WTC11 (cell line): Measurements from ENCODE around the gene AKR1E2.

Experiments
- ESRRA ChIP-seq: sonication (generic); formaldehyde crosslinking; IDR thresholded peaks from 2 replicates; pipeline ENCODE4 v1.8.1; 2022; ENCODE audit warnings: mild to moderate bottlenecking, missing genetic modification reagents, borderline replicate concordance
- KAT7 ChIP-seq: sonication (generic); formaldehyde crosslinking; IDR thresholded peaks from 2 replicates; pipeline ENCODE4 v1.8.1; 2023; ENCODE audit warnings: missing genetic modification reagents, mild to moderate bottlenecking, borderline replicate concordance
- NFE2L1 ChIP-seq: sonication (generic); formaldehyde crosslinking; IDR thresholded peaks from 2 replicates; pipeline ENCODE4 v1.8.1; 2023; ENCODE audit warnings: missing genetic modification reagents
- NR3C1 ChIP-seq: sonication (generic); formaldehyde crosslinking; conservative IDR thresholded peaks from 2 replicates; pipeline ENCODE4 v1.8.1; 2023; ENCODE audit warnings: low read depth, mild to moderate bottlenecking, missing genetic modification reagents
- TF ChIP-seq, protein P1 (sequence below): fragments of 200-600 bp; IDR thresholded peaks from 2 replicates; pipeline ENCODE4 v1.8.0; 2022; ENCODE audit warnings: antibody characterized with exemption
- TF ChIP-seq, protein P2 (sequence below): sonication (generic); formaldehyde crosslinking; IDR thresholded peaks from 2 replicates; pipeline ENCODE4 v1.8.1; 2023; ENCODE audit warnings: mild to moderate bottlenecking, missing genetic modification reagents
- TF ChIP-seq, protein P3 (sequence below): sonication (generic); formaldehyde crosslinking; IDR thresholded peaks from 2 replicates; pipeline ENCODE4 v1.8.1; 2023; ENCODE audit warnings: mild to moderate bottlenecking, missing genetic modification reagents, borderline replicate concordance
- TF ChIP-seq, protein P4 (sequence below): fragments of 250-450 bp; sonication (Bioruptor Pico); IDR thresholded peaks from 2 replicates; pipeline ENCODE4 v1.9.0; 2021; ENCODE audit warnings: mild to moderate bottlenecking
- TF ChIP-seq, protein P5 (sequence below): sonication (generic); formaldehyde crosslinking; IDR thresholded peaks from 2 replicates; pipeline ENCODE4 v1.8.0; 2022; ENCODE audit warnings: mild to moderate bottlenecking, missing genetic modification reagents
- TF ChIP-seq, protein P6 (sequence below): sonication (generic); formaldehyde crosslinking; IDR thresholded peaks from 2 replicates; pipeline ENCODE4 v1.8.1; 2023; ENCODE audit warnings: mild to moderate bottlenecking, missing genetic modification reagents

DNA sequence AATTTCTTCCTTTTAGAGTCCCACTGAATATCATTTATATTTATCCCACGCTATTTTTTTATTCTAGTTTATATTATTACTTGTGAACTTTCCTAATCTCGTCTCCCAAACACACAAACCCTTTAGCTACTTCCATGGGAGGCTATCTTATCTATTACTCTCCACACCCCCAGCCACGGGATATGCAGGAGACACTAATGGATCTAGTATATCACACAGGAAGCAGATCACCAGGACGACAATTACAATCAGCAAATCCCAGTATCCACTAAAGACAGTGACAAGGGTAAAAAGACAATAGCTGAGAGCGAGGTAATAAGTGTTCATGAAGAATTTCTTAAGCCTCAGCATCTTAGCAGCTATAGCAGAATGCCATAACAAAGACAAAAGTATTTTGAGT, 3.8 kb upstream of the AKR1E2 start:
- TF ChIP-seq, protein P1, sequence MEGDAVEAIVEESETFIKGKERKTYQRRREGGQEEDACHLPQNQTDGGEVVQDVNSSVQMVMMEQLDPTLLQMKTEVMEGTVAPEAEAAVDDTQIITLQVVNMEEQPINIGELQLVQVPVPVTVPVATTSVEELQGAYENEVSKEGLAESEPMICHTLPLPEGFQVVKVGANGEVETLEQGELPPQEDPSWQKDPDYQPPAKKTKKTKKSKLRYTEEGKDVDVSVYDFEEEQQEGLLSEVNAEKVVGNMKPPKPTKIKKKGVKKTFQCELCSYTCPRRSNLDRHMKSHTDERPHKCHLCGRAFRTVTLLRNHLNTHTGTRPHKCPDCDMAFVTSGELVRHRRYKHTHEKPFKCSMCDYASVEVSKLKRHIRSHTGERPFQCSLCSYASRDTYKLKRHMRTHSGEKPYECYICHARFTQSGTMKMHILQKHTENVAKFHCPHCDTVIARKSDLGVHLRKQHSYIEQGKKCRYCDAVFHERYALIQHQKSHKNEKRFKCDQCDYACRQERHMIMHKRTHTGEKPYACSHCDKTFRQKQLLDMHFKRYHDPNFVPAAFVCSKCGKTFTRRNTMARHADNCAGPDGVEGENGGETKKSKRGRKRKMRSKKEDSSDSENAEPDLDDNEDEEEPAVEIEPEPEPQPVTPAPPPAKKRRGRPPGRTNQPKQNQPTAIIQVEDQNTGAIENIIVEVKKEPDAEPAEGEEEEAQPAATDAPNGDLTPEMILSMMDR, result no peak
- TF ChIP-seq, protein P2, sequence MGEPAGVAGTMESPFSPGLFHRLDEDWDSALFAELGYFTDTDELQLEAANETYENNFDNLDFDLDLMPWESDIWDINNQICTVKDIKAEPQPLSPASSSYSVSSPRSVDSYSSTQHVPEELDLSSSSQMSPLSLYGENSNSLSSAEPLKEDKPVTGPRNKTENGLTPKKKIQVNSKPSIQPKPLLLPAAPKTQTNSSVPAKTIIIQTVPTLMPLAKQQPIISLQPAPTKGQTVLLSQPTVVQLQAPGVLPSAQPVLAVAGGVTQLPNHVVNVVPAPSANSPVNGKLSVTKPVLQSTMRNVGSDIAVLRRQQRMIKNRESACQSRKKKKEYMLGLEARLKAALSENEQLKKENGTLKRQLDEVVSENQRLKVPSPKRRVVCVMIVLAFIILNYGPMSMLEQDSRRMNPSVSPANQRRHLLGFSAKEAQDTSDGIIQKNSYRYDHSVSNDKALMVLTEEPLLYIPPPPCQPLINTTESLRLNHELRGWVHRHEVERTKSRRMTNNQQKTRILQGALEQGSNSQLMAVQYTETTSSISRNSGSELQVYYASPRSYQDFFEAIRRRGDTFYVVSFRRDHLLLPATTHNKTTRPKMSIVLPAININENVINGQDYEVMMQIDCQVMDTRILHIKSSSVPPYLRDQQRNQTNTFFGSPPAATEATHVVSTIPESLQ (CRISPR knock-in tag), result no peak
- TF ChIP-seq, protein P3, sequence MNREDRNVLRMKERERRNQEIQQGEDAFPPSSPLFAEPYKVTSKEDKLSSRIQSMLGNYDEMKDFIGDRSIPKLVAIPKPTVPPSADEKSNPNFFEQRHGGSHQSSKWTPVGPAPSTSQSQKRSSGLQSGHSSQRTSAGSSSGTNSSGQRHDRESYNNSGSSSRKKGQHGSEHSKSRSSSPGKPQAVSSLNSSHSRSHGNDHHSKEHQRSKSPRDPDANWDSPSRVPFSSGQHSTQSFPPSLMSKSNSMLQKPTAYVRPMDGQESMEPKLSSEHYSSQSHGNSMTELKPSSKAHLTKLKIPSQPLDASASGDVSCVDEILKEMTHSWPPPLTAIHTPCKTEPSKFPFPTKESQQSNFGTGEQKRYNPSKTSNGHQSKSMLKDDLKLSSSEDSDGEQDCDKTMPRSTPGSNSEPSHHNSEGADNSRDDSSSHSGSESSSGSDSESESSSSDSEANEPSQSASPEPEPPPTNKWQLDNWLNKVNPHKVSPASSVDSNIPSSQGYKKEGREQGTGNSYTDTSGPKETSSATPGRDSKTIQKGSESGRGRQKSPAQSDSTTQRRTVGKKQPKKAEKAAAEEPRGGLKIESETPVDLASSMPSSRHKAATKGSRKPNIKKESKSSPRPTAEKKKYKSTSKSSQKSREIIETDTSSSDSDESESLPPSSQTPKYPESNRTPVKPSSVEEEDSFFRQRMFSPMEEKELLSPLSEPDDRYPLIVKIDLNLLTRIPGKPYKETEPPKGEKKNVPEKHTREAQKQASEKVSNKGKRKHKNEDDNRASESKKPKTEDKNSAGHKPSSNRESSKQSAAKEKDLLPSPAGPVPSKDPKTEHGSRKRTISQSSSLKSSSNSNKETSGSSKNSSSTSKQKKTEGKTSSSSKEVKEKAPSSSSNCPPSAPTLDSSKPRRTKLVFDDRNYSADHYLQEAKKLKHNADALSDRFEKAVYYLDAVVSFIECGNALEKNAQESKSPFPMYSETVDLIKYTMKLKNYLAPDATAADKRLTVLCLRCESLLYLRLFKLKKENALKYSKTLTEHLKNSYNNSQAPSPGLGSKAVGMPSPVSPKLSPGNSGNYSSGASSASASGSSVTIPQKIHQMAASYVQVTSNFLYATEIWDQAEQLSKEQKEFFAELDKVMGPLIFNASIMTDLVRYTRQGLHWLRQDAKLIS (CRISPR knock-in tag), result no peak
- TF ChIP-seq, protein P4, sequence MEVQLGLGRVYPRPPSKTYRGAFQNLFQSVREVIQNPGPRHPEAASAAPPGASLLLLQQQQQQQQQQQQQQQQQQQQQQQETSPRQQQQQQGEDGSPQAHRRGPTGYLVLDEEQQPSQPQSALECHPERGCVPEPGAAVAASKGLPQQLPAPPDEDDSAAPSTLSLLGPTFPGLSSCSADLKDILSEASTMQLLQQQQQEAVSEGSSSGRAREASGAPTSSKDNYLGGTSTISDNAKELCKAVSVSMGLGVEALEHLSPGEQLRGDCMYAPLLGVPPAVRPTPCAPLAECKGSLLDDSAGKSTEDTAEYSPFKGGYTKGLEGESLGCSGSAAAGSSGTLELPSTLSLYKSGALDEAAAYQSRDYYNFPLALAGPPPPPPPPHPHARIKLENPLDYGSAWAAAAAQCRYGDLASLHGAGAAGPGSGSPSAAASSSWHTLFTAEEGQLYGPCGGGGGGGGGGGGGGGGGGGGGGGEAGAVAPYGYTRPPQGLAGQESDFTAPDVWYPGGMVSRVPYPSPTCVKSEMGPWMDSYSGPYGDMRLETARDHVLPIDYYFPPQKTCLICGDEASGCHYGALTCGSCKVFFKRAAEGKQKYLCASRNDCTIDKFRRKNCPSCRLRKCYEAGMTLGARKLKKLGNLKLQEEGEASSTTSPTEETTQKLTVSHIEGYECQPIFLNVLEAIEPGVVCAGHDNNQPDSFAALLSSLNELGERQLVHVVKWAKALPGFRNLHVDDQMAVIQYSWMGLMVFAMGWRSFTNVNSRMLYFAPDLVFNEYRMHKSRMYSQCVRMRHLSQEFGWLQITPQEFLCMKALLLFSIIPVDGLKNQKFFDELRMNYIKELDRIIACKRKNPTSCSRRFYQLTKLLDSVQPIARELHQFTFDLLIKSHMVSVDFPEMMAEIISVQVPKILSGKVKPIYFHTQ, result no peak
- TF ChIP-seq, protein P5, sequence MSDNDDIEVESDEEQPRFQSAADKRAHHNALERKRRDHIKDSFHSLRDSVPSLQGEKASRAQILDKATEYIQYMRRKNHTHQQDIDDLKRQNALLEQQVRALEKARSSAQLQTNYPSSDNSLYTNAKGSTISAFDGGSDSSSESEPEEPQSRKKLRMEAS (CRISPR knock-in tag), result no peak
- TF ChIP-seq, protein P6, sequence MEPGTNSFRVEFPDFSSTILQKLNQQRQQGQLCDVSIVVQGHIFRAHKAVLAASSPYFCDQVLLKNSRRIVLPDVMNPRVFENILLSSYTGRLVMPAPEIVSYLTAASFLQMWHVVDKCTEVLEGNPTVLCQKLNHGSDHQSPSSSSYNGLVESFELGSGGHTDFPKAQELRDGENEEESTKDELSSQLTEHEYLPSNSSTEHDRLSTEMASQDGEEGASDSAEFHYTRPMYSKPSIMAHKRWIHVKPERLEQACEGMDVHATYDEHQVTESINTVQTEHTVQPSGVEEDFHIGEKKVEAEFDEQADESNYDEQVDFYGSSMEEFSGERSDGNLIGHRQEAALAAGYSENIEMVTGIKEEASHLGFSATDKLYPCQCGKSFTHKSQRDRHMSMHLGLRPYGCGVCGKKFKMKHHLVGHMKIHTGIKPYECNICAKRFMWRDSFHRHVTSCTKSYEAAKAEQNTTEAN, result no peak
- TF ChIP-seq NR3C1 (no peak), KAT7 (CRISPR knock-in tag) (no peak), NFE2L1 (CRISPR knock-in tag) (no peak), ESRRA (CRISPR knock-in tag) (no peak)
